ENCODE results near the gene COL25A1. TPM values are rescaled to one million over a fixed set of nuclear protein-coding genes. Genes with fewer than 3 reads are reported as not detected.

COL25A1 gene
- total RNA-seq, 1 experiment from 2014 or later: not detected

DNA sequence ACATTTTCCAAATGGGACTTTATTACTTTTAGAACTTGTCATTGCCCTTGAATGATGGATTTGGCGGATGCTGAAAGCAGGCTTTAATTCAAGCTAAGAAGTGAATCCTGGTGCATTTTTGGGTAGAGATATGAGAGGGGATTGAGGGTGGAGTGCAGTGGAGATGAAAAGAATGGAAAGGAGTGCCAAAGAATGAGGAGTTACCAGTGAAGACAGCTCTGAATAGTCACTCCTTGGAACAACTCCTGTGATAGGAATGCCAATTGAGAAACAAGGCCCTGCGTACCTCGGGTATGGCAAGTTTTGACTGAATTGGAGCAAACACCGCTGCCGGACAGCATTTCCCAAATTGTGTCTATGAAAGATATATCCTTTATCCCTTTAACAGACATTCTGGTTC lies 503.2 kb downstream of the COL25A1 start:
- Mint-ChIP-seq H3K4me1 (ENCODE audit: low read depth, unreplicated experiment) (no peaks in the 10 kb centered on the region), H3K27ac (ENCODE audit: unreplicated experiment) (no peak overlapping the region), H3K4me3 (ENCODE audit: low read depth, unreplicated experiment) (no peak overlapping the region), H3K27me3 (ENCODE audit: unreplicated experiment) (no peaks in the 10 kb centered on the region), H3K36me3 (ENCODE audit: insufficient read depth, unreplicated experiment) (no peaks in the 10 kb centered on the region), H3K9me3 (ENCODE audit: low read depth, unreplicated experiment) (no peaks in the 10 kb centered on the region)
- no peak for DNase-seq
- TF ChIP-seq, protein P1, sequence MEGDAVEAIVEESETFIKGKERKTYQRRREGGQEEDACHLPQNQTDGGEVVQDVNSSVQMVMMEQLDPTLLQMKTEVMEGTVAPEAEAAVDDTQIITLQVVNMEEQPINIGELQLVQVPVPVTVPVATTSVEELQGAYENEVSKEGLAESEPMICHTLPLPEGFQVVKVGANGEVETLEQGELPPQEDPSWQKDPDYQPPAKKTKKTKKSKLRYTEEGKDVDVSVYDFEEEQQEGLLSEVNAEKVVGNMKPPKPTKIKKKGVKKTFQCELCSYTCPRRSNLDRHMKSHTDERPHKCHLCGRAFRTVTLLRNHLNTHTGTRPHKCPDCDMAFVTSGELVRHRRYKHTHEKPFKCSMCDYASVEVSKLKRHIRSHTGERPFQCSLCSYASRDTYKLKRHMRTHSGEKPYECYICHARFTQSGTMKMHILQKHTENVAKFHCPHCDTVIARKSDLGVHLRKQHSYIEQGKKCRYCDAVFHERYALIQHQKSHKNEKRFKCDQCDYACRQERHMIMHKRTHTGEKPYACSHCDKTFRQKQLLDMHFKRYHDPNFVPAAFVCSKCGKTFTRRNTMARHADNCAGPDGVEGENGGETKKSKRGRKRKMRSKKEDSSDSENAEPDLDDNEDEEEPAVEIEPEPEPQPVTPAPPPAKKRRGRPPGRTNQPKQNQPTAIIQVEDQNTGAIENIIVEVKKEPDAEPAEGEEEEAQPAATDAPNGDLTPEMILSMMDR (IDR thresholded peaks at IDR 0.05; ENCODE audit: unreplicated experiment): no peak
- BruUV-seq (replicated peaks): no TSS peak
- intact Hi-C loops (cut with micrococcal nuclease; ENCODE audit: unreplicated experiment): no loop called here
- CTCF ChIA-PET: no interaction called here

DNA sequence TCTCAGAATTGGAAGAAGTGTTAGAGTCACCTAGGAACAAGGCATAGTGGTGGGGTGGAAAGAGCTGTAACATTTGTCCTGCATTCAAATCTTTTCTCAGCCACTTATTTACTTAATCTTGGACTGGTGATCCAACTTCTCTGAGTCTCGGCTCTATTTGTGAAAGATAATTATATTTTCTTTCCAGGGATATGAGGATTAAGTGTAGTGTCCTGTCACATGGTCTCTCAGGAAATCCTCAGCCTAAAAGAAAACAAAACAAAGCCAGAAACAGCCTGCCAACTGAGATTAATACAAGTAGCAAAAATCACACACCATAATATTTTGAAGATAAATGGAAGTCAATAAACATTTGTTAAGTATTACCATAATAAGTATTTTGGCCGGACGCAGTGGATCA lies 506.3 kb downstream of the COL25A1 start:
- intact Hi-C loops (cut with micrococcal nuclease; ENCODE audit: unreplicated experiment): no loop called here
- CTCF ChIA-PET: no interaction called here
- TF ChIP-seq, protein P1 (IDR thresholded peaks at IDR 0.05; ENCODE audit: unreplicated experiment): no peak
- H3K4me1 Mint-ChIP-seq (ENCODE audit: low read depth, unreplicated experiment): no peaks in the 10 kb centered on the region
- no peaks in the 10 kb centered on the region for H3K36me3 Mint-ChIP-seq (ENCODE audit: insufficient read depth, unreplicated experiment)
- no peak for DNase-seq
- H3K4me3 Mint-ChIP-seq (ENCODE audit: low read depth, unreplicated experiment): no peak overlapping the region
- H3K27ac Mint-ChIP-seq (ENCODE audit: unreplicated experiment): no peak overlapping the region
- H3K9me3 Mint-ChIP-seq (ENCODE audit: low read depth, unreplicated experiment): no peaks in the 10 kb centered on the region
- BruUV-seq (replicated peaks): no TSS peak
- H3K27me3 Mint-ChIP-seq (ENCODE audit: unreplicated experiment): no peaks in the 10 kb centered on the region

DNA sequence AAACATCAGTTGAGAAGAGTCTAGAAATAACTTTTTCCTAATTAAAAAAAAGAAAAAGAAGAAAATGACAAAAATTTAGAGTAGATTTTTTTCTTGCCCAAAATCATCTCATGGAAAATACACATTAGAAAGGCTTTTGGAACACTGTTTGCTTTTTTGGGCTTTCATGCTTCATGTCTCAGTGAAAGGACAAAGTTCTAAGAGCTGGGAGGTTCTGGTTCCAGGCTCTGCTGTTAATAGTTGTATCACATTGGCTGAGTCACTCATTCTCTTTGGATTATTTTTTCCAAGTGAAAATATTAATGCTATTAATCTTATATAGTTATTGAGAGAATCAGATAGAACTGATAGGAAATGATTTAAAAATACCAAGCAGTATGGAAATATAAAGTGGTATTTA lies 506.7 kb downstream of the COL25A1 start:
- no peaks in the 10 kb centered on the region for H3K27me3 Mint-ChIP-seq (ENCODE audit: unreplicated experiment)
- no peaks in the 10 kb centered on the region for H3K4me1 Mint-ChIP-seq (ENCODE audit: low read depth, unreplicated experiment)
- no peak overlapping the region for H3K27ac Mint-ChIP-seq (ENCODE audit: unreplicated experiment)
- DNase-seq: no peak
- TF ChIP-seq, protein P1 (IDR thresholded peaks at IDR 0.05; ENCODE audit: unreplicated experiment): no peak
- H3K9me3 Mint-ChIP-seq (ENCODE audit: low read depth, unreplicated experiment): no peaks in the 10 kb centered on the region
- intact Hi-C loops (cut with micrococcal nuclease; ENCODE audit: unreplicated experiment): no loop called here
- no TSS peak for BruUV-seq (replicated peaks)
- no peak overlapping the region for H3K4me3 Mint-ChIP-seq (ENCODE audit: low read depth, unreplicated experiment)
- no peaks in the 10 kb centered on the region for H3K36me3 Mint-ChIP-seq (ENCODE audit: insufficient read depth, unreplicated experiment)
- CTCF ChIA-PET: no interaction called here

DNA sequence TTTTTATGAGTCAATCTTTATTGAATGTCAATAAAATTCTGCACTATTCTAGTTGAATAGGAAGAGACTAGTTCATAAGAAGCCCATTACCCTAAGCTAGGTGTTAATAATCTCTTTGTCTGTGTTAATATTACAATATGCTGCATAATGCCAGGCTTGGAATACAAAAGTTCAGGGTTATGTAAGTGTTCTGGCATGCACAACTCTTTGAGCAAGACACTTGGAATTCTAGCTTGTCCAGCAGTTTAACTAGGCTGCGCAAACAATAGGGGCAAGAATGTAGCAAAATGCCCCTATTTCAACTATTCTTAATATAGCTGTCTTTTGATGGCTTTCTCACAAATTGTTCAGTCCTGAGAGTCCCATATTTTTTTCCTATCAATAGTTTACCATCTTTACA lies 508.3 kb downstream of the COL25A1 start:
- no TSS peak for BruUV-seq (replicated peaks)
- no peaks in the 10 kb centered on the region for H3K4me1 Mint-ChIP-seq (ENCODE audit: low read depth, unreplicated experiment)
- CTCF ChIA-PET: no interaction called here

More for the DNA sequence above, 508.3 kb downstream of the COL25A1 start:
- intact Hi-C loops (cut with micrococcal nuclease; ENCODE audit: unreplicated experiment): no loop called here
- Mint-ChIP-seq H3K9me3 (ENCODE audit: low read depth, unreplicated experiment) (no peaks in the 10 kb centered on the region), H3K27ac (ENCODE audit: unreplicated experiment) (no peak overlapping the region), H3K36me3 (ENCODE audit: insufficient read depth, unreplicated experiment) (no peaks in the 10 kb centered on the region), H3K27me3 (ENCODE audit: unreplicated experiment) (no peaks in the 10 kb centered on the region), H3K4me3 (ENCODE audit: low read depth, unreplicated experiment) (no peak overlapping the region)
- TF ChIP-seq, protein P1 (IDR thresholded peaks at IDR 0.05; ENCODE audit: unreplicated experiment): no peak
- DNase-seq: no peak
